Stimulated activated CD8-positive, alpha-beta memory T cell treated with anti-CD3 and anti-CD28 coated beads, Interleukin-2, amount 100 ng/mL, for 1 hour (primary cell): ENCODE results near the gene ABHD4.
"Not testable (repeated sequence)": the region's sequence is repeated elsewhere in the genome, so short reads cannot be mapped to it uniquely, and the experiment has no call there.

Experiments used
- DNase-seq, 2 donors: peaks; one replicate each; pipeline ENCODE4 v3.0.0-alpha.2; 2020; ENCODE audit warnings: low read depth in 2 of 2

The ABHD4 gene

DNA sequence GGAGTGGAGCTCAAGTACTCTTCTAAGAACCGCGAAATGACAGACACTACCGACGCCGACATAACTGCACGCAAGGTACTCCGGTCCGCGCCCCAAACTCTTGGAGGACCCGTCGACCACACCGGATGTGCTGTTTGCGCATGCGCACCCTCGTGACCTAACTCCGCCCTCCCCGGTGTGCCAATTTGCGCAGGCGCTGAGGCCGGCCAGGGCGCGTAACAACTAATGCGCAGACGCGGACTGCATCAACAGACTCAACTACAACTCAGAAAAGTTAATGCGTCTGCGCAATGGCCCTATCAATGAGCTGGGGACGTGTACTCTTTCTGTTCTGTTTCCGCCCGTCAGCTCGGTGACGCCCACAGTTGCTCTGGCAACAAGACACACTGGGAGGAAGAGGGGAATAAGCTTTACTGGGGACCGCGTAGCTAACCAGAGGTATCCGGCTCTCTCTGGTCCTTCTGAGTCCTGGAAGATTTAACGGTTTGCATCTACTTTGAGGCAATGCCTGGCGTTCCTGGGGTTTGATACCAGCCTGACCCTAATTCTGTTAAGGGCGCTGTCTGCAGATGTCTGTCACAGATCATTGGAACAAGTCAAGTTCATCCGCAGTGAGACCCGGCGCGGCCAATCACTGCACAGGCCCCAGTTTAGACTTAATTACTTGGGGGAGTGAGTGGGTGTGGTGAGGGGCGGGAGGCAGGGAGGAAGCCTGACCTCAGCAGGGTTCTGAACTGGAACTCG, 8.8 kb upstream of the ABHD4 start, which contains the start of gene DAD1:
Gene DAD1 (minus strand): TSS at position 129 of the 744 bp plus-strand sequence. CDS start 67 bp downstream, at position 62.
- peak; percentile 99 for DNase-seq

DNA sequence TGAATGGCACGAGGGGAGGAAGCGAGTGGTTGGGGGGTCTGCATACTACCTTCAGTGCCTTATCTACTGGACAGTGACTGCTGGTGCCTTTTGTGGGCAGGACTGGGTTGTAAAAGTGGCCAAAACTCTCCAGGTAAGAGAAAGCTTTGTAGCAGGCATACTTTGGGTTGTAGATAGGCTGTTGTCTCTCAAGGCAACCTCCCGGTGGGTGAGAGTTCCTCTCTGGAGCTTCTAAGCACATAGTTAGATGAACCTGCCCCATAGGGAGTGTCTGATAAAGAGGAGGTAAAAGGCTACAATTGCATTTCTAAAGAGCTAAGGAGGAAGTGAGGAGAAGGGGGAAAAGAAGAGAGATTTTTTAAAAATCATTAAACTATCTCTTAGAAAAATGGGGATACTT, 4.9 kb upstream of the ABHD4 start:
- no peak for DNase-seq

- no peak for DNase-seq
Measured at GRCh38 chr14:22593601-22594000, 4.5 kb upstream of the ABHD4 start.

DNA sequence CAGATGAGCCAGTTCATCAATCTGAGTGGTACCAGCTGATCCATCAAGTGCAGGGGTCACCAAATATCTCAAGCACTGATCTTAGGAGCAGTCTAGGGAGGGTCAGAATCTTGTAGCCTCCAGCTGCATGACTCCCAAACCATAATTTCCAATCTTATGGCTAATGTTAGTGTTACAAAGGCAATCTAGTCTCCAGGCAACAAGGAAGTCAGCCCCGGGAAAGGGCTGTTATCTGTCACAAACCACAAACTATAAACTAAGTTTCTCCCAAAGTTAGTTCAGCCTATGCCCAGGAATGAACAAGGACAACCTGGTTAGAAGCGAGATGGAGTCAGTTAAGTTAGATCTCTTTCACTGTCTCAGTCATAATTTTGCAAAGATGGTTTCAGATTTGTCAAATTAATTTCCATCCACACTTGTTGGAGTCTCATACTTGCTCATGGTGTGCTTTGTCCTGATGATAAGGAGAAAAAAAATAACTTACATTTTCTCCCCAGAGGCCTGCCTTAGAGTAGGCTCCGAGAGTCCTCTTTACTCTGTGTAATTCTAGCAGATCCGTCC, 3.9 kb upstream of the ABHD4 start:
- no peak for DNase-seq

- no peak for DNase-seq
Measured at GRCh38 chr14:22596354-22596879, 1.7 kb upstream of the ABHD4 start.

DNA sequence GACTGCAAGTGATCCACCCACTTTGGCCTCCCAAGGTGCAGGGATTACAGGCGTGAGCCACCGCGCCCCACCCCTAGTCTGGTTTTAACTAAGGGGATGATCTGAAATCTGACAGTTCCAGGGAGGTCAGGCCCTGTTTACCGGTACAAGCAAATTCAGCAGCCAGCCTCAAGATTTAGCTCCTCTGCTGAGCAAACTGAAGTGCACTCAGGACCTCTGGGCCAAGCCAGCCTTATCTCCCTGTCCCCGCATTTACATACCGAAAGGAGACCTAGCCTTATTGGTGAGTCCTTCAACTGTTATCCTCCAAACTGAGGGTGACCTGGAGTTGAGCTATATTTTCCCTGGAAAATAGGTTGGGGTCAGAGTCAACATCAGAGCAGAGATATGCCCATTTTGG, 835 bp upstream of the ABHD4 start:
- no peak for DNase-seq

- DNase-seq = no peak
Measured at GRCh38 chr14:22597771-22598098, 365 bp upstream of the ABHD4 start.

GRCh38 chr14:22598896-22599244, 770 bp downstream of the ABHD4 start:
- DNase-seq = peak in 1 of 2 donors; percentile 7

DNA sequence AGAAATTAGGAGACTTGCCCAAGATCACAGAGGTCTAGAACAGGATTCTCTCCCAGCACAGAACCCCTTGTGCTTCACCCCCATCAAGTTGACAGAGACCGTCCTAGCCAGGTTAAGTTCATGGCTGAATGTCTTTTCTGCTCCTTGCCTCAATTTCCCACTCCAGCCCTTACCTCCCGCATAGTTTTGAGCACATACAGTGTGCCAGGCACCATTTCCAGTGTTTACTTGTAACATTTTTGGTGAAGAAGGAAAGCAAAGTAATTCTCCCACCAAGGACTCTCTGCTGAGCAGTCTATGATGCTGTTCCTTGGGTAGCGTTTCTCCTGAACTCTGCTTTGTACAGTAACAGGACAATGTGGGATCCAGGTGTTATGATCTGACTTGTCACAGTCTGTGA, 1.2 kb downstream of the ABHD4 start:
- no peak for DNase-seq

GRCh38 chr14:22600027-22600426, 1.9 kb downstream of the ABHD4 start:
- DNase-seq = no peak

DNA sequence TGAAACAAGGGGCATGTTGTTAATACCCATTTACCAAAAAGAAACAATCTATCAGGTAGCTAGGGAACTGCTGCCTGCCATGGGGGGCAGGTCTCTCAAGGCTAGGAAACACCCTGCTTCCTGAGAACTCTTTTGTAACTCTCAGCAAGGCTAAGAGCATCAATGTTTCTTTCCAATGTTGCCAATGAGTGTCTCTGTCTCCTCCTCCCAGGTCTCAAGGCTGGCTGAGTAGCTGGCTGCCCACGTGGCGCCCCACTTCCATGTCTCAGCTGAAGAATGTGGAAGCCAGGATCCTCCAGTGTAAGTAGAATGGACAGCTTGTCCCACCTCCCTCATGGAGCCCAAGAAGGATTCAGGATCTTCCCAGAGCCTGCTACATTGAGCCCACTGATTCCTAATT, 3.4 kb downstream of the ABHD4 start:
- no peak for DNase-seq

- no peak for DNase-seq
Measured at GRCh38 chr14:22601996-22602395, 3.9 kb downstream of the ABHD4 start.

DNA sequence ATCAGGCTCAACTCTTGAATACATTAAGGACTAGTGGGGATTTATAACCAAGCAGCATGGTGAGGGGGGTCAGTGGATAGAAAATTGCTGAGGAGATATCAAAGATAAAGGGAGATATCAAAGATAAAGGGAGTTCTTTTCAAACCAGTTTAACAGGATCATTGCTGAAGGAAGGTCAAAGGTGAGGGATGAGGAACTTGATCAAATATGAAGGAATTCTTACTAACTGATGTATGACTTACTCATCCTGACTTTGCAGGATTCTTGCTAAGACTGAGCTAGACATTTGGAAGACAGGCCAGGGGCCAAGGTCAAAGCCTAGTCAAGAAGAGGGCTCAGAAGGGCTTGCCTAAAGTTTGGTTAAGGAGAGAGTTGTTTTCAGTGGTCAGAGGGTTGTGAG, 4.8 kb downstream of the ABHD4 start:
- no peak for DNase-seq

DNA sequence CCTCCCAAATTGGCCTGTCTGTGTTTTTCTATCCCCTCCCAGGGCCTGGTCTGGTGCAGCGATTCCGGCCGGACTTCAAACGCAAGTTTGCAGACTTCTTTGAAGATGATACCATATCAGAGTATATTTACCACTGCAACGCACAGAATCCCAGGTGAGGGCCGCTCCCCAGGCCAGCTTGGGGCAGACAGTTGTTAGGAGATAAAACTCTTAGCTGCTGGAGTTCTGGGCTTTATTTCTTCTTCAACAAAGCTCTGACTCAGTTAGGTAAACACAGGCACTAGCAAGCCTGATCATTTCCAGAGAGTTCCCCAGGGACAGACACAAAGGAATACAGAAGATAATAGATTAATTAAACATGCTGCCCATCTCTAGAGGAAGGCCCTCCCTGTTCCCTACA, 8.3 kb downstream of the ABHD4 start:
- DNase-seq = no peak

DNA sequence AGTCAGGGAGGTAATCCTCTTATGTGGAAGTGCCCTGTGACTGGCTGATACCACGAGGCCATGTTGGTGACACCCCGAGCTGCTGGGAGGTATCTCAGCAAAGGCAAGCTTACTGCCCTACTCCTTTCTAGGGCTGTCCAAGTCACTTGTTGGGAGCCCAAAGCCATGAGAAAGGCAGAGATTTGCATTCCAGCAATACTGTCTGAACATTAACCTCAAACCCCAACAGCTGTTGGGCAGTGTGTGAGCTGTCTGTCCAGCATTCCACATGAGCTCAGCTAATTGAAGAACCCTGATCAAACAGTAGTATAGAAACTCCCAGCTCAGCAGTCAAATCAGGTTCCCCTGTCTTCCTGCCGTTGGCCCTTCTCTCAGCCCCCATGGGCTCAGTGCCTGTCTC, 9.2 kb downstream of the ABHD4 start:
- no peak for DNase-seq

- no peak for DNase-seq
Measured at GRCh38 chr14:22610931-22611330, 12.8 kb downstream of the ABHD4 start.

GRCh38 chr14:22613106-22613695, 15.1 kb downstream of the ABHD4 start:
- no peak for DNase-seq

- no peak for DNase-seq
Measured at GRCh38 chr14:22613736-22614239, 15.7 kb downstream of the ABHD4 start.

- no peak for DNase-seq
Measured at GRCh38 chr14:22614240-22614799, 16.2 kb downstream of the ABHD4 start.

GRCh38 chr14:22615765-22616164, 17.7 kb downstream of the ABHD4 start:
- not testable (repeated sequence) for DNase-seq

DNA sequence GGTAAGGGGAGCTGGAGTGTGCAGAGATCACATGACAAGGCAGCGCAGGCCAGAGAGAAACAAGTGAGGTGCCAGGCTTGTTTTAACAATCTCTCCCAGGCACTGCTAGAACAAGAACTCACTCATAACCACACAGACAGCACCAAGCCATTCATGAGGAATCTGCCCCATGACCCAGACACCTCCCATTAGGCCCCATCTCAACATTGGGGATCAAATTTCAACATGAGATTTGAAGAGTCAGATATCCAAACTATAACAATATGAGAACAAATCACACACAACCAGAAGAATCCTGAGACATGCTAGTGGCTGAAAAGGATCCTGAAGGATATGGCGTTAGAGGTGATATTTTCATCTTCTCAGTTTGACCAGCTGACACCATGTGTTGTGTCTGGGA, 24.2 kb downstream of the ABHD4 start:
- no peak for DNase-seq

DNA sequence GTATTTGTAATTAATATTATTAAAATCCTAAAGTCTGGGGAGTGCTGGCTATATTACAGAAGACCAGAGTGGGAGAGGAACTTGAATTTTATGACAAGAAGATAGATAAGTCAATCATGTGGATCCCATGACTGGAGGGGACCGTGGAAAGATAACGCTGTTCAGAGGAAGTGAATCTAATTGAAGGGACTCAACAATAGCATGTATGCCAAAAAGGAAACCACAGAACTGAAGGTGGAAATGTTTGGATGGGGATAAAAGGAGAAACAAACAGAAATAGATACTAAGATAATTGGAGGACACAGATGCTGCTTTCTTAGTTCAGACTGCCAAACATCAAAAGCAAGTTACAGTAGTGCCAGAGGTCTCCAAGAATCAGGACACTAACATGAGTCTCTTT, 24.9 kb downstream of the ABHD4 start:
- DNase-seq = no peak

DNA sequence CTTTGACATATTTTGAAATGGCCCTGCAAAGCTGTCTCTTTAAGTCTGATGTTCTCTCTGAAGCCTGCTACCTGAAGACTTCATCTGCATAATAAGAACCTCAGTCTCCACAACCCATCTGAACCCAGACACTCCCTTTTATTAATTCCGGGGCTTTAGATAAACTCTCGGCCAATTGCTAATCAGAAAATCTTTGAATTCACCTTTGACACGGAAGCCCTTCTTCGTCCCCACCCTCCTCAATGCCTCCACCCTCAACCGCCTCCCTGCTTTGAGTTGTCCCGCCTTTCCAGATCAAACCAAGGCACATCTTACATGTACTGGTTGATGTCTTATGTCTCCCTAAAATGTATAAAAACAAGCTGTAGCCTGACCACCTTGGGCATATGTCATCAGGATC, 28.5 kb downstream of the ABHD4 start:
- no peak for DNase-seq
